ENCODE data around the gene ABHD8.
"Not testable (repeated sequence)": the region's sequence is repeated elsewhere in the genome, so short reads cannot be mapped to it uniquely, and the experiment has no call there.

ABHD8 gene

DNA sequence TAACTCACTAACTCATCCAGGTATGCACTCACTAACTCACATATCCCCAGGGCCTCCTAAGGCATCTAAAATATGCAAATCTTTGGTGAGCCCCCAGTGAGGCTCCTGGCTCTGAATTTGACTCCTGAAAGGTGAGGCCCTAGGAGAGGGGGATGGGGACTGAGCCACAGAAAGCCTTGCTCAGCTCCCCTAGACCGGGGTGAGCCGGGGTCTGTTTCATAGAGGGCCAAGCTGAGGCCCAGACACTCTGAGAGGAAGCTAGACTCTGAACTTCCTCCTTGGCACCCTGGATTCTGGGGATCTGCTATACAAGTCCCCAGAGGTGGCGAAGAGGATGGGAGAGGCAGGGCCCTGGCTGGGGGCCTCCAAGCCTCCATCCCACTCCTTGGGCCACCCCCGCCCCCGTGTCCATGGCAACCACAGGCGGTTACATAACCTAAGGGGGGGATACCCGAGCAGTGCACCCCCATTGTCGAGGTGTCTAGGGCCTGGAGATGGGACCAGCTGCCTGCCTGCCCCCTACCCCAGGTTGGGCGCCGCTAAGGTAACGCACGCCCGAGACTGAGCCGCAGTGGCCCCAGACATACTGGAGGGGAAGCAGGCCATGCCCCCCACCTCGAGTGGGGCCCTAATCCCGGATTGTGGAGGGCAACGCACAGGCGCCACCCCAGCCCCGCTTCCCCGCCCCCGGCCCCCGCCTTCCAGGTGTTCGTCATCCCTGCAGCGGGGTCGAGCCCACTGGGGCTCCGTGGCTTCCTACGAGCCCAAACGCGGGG, 646 bp downstream of the ABHD8 start:
- H3K9me3 ChIP-seq (ENCODE audit: low read depth, low read length): 0 out of 2 replicates have a peak, but pooled peaks cover 4% of the 10 kb centered on the region
- DNase-seq (ENCODE audit: low read depth, low spot score): no peak
- H3K36me3 ChIP-seq (ENCODE audit: insufficient read depth, low read length): peaks cover 11% of the 10 kb centered on the region
- H3K9ac ChIP-seq (ENCODE audit: insufficient read length): peak overlapping the region; percentile 83
- no peak overlapping the region for H3K27ac ChIP-seq
- peak overlapping the region; percentile 95 for H3K4me3 ChIP-seq
- no peak for TF ChIP-seq FOXP2 (optimal IDR thresholded peaks at IDR 0.05; ENCODE audit: control extremely low read depth, extremely low read length, insufficient read depth)
- no peak for TF ChIP-seq EZH2 (IDR thresholded peaks at IDR 0.05)
- no peak for TF ChIP-seq POLR2AphosphoS5 (IDR thresholded peaks at IDR 0.05; ENCODE audit: borderline replicate concordance, low read depth, low read length)

DNA sequence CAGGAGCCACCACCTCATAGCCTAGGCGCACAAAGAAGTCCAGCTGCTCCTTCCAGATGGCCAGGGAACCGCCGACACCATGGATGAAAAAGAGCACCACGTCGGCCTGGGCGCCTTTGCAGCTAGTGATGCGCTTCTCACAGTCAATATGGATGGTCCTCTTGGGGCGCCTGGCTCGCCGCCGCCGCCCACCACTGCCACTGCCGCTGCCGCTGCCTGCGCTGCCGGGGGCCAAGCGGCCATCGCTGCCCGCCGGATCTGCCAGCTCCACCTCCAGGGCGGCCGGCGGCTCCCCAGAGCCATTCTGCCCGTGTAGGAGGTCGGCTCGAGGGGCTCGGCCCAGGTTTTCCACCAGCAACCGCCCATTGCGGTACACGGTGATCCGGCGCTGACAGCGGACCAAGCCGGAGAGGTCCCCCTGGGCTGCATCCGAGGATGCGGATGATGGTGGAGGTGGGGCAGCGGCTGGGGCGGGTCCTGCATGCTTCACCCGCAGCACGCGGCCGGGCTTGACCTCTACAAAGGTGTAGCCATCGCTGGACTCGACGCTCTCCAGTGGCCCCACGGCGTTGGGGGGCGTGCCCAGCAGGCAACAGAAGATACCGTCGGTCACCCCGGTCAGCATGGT, 2.1 kb downstream of the ABHD8 start:
- TF ChIP-seq POLR2AphosphoS5 (IDR thresholded peaks at IDR 0.05; ENCODE audit: borderline replicate concordance, low read depth, low read length) (no peak), EZH2 (IDR thresholded peaks at IDR 0.05) (no peak), FOXP2 (optimal IDR thresholded peaks at IDR 0.05; ENCODE audit: control extremely low read depth, extremely low read length, insufficient read depth) (no peak)
- Histone ChIP-seq H3K4me3 (no peak overlapping the region), H3K36me3 (ENCODE audit: insufficient read depth, low read length) (peaks cover 11% of the 10 kb centered on the region), H3K9ac (ENCODE audit: insufficient read length) (no peak overlapping the region), H3K9me3 (ENCODE audit: low read depth, low read length) (0 out of 2 replicates have a peak, but pooled peaks cover 4% of the 10 kb centered on the region), H3K27ac (no peak overlapping the region)
- DNase-seq (ENCODE audit: low read depth, low spot score): no peak

DNA sequence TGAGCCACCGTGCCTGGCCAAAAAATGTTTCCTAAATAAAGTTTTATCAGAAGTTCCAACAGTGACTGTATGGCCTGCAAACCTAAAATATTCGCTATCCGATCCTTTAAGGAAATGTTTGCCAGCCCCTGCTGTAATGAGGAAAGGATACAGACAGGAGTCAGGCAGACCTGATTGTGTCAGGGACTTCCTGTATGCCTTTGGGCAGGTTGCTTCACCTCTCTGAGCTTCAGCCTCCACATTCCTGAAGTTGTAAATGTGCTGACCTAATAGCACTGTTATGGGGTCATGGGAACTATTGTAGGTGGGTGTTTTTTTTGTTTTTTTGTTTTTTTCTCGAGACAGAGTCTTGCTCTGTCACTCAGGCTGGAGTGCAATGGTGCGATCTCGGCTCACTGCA, 6.2 kb downstream of the ABHD8 start:
- H3K27ac ChIP-seq: no peak overlapping the region
- TF ChIP-seq POLR2AphosphoS5 (IDR thresholded peaks at IDR 0.05; ENCODE audit: borderline replicate concordance, low read depth, low read length) (no peak), FOXP2 (optimal IDR thresholded peaks at IDR 0.05; ENCODE audit: control extremely low read depth, extremely low read length, insufficient read depth) (no peak), EZH2 (IDR thresholded peaks at IDR 0.05) (no peak)

DNA sequence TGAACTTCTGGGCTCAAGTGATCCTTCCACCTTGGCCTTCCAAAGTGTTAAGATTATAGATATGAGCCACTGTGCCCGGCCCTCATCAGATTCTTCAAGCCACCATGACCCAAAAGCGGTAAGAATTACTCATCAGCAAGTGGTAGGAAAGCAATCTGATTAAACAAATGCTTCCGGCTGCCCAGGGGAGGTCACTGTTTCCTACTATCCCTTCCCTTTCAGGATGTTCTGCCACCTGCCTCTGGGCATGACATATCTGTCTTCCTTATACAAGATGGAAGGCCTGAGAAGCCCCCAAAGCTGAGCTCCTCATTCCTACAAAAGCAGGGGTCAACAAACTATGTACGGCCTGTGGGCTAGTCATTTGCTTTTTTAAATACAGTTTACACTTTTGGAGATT, 7.0 kb downstream of the ABHD8 start:
- DNase-seq (ENCODE audit: low read depth, low spot score): no peak
- no peak overlapping the region for H3K4me3 ChIP-seq
- no peak overlapping the region for H3K9ac ChIP-seq (ENCODE audit: insufficient read length)
- no peak overlapping the region for H3K27ac ChIP-seq
- peaks cover 11% of the 10 kb centered on the region for H3K36me3 ChIP-seq (ENCODE audit: insufficient read depth, low read length)
- H3K9me3 ChIP-seq (ENCODE audit: low read depth, low read length): 0 out of 2 replicates have a peak, but pooled peaks cover 4% of the 10 kb centered on the region
- TF ChIP-seq POLR2AphosphoS5 (IDR thresholded peaks at IDR 0.05; ENCODE audit: borderline replicate concordance, low read depth, low read length) (no peak), EZH2 (IDR thresholded peaks at IDR 0.05) (no peak), FOXP2 (optimal IDR thresholded peaks at IDR 0.05; ENCODE audit: control extremely low read depth, extremely low read length, insufficient read depth) (no peak)

More for the DNA sequence above, 6.2 kb downstream of the ABHD8 start:
- Histone ChIP-seq H3K9ac (ENCODE audit: insufficient read length) (no peak overlapping the region), H3K9me3 (ENCODE audit: low read depth, low read length) (0 out of 2 replicates have a peak, but pooled peaks cover 4% of the 10 kb centered on the region), H3K4me3 (no peak overlapping the region), H3K36me3 (ENCODE audit: insufficient read depth, low read length) (peaks cover 11% of the 10 kb centered on the region)
- no peak for DNase-seq (ENCODE audit: low read depth, low spot score)

DNA sequence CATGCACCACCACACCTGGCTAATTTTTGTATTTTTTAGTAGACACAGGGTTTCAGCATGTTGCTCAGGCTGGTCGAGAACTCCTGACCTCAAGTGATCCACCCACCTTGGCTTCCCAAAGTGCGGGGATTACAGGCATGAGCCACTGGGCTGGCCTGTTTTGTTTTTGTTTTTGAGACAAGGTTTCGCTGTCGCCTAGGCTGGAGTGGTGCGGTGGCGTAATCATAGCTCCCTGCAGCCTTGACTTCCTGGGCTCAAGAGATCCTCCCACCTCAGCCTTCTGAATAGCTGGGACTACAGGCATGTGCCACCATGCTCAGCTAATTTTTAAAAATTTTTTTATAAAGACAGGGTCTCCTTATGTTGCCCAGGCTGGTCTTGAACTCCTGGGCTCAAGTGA, 7.7 kb downstream of the ABHD8 start:
- not testable (repeated sequence) for H3K9me3 ChIP-seq (ENCODE audit: low read depth, low read length); H3K4me3 ChIP-seq; H3K9ac ChIP-seq (ENCODE audit: insufficient read length); DNase-seq (ENCODE audit: low read depth, low spot score); H3K27ac ChIP-seq
- peaks cover 11% of the 10 kb centered on the region for H3K36me3 ChIP-seq (ENCODE audit: insufficient read depth, low read length)

DNA sequence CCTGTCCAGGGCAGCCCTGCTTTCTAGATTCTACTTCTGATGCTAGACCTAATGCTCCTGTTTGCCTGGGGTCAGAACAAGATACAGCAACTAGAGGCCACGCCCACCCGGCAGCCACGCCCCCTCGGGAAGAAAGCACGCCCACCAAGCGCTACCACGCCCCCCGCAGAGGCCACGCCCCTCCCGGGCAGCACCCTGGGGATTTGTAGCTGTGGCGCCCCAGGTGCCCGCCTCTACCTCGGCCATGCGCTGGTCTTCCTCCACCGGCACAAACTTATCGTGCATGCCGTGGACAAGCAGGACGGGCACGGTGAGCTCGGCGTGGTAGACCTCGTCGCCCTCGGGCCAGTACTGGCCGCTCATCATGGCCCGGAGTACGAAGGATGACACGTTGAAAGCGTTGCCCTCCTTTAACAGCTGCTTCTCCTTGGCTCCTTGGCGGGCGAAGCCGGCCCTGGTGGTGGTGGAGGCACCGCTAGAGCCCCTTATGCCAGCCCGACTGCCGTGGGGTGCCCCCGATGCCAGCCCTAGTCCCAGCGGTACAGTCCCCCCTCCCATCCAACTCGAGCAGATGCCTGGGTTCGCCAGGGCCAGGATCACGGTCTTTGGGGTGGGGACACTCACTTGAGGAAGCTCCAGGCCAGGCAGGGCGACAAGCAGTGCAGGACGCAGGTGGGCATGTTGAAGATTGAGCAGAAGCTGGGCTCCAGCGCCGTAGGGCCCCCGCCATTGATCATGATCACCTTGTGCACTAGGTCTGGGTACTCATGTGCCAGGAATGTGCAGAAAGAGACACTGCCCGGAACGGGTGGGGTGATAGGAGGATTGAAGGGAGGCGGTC, 9.0 kb downstream of the ABHD8 start:
- Histone ChIP-seq H3K9me3 (ENCODE audit: low read depth, low read length) (0 out of 2 replicates have a peak, but pooled peaks cover 4% of the 10 kb centered on the region), H3K9ac (ENCODE audit: insufficient read length) (no peak overlapping the region), H3K4me3 (no peak overlapping the region), H3K36me3 (ENCODE audit: insufficient read depth, low read length) (peaks cover 11% of the 10 kb centered on the region), H3K27ac (no peak overlapping the region)
- no peak for TF ChIP-seq POLR2AphosphoS5 (IDR thresholded peaks at IDR 0.05; ENCODE audit: borderline replicate concordance, low read depth, low read length)
- no peak for TF ChIP-seq FOXP2 (optimal IDR thresholded peaks at IDR 0.05; ENCODE audit: control extremely low read depth, extremely low read length, insufficient read depth)
- TF ChIP-seq EZH2 (IDR thresholded peaks at IDR 0.05): no peak
- DNase-seq (ENCODE audit: low read depth, low spot score): no peak

DNA sequence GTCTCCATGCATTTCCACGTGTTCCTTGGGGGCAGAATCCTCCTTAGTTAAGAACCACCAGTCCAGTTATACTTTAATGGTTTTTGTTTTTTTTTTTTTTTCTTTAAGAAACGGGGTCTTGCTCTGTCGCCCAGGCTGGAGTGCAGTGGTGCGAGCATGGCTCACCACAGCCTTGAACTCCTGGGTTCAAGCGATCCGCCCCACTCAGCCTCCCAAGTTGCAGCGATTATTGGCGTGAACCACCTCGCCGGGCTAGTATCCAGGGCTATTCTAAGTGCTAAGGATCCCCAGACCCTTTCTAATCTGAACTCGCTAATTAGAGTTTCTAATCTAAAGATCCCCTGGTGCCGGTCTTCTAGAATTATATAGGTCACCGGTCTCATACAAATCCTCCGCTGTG, 9.6 kb downstream of the ABHD8 start:
- no peak overlapping the region for H3K27ac ChIP-seq
- no peak overlapping the region for H3K4me3 ChIP-seq
- no peak overlapping the region for H3K9ac ChIP-seq (ENCODE audit: insufficient read length)
- no peak for TF ChIP-seq EZH2 (IDR thresholded peaks at IDR 0.05)
- no peak for TF ChIP-seq FOXP2 (optimal IDR thresholded peaks at IDR 0.05; ENCODE audit: control extremely low read depth, extremely low read length, insufficient read depth)
- no peak for TF ChIP-seq POLR2AphosphoS5 (IDR thresholded peaks at IDR 0.05; ENCODE audit: borderline replicate concordance, low read depth, low read length)
- no peak for DNase-seq (ENCODE audit: low read depth, low spot score)
- 0 out of 2 replicates have a peak, but pooled peaks cover 4% of the 10 kb centered on the region for H3K9me3 ChIP-seq (ENCODE audit: low read depth, low read length)
- H3K36me3 ChIP-seq (ENCODE audit: insufficient read depth, low read length): peaks cover 6% of the 10 kb centered on the region

Measured in SK-N-MC (cell line).